Stimulated activated naive CD8-positive, alpha-beta T cell treated with anti-CD3 and anti-CD28 coated beads, Interleukin-15, Interleukin-2, amounts not matched to agents 100 ng/mL and 50 ng/mL, for 24 hours (primary cell): ENCODE measurements around the gene GPX1.

Source experiments
- H3K27ac Mint-ChIP-seq: one replicate; pipeline ENCODE4 v1.8.0; 2021; ENCODE audit warnings: mild to moderate bottlenecking, mixed read lengths
- H3K27me3 Mint-ChIP-seq: one replicate; pipeline ENCODE4 v1.8.0; 2021; ENCODE audit warnings: mixed read lengths
- H3K36me3 Mint-ChIP-seq: one replicate; pipeline ENCODE4 v1.8.0; 2021; ENCODE audit warnings: low read depth, mixed read lengths
- H3K4me1 Mint-ChIP-seq: one replicate; pipeline ENCODE4 v1.8.0; 2021; ENCODE audit warnings: low read depth, mixed read lengths
- H3K4me3 Mint-ChIP-seq: one replicate; pipeline ENCODE4 v1.8.0; 2021; ENCODE audit warnings: mild to moderate bottlenecking, mixed read lengths
- H3K9me3 Mint-ChIP-seq: one replicate; pipeline ENCODE4 v1.8.0; 2021; ENCODE audit warnings: mixed read lengths

GPX1 gene

DNA sequence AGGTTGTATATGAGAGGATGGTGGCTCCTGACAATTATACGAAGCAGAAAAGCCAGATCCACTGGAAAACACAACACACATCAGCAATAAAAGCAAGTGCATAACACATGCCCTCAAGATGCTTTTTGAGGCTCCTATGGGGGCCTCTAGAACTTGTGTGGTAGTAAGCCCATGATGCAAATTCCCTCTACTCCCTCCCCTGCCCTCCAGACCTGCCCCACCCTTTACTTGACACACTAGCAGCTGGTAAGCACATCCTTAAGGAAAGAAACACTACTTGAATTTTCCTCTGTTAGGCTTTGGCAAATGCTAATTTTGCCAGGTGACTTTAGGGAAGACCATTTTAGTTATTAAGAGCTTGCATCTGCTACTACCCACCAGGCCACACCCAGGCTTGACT is 47.5 kb downstream of the GPX1 start:
- H3K27ac Mint-ChIP-seq = no peak overlapping the region

More for the DNA sequence above, 47.5 kb downstream of the GPX1 start:
- no peaks in the 10 kb centered on the region for H3K27me3 Mint-ChIP-seq
- H3K36me3 Mint-ChIP-seq = peaks cover 58% of the 10 kb centered on the region
- peaks cover 13% of the 10 kb centered on the region for H3K4me1 Mint-ChIP-seq
- no peak overlapping the region for H3K4me3 Mint-ChIP-seq
- H3K9me3 Mint-ChIP-seq = no peaks in the 10 kb centered on the region
